EL (cell line): ENCODE results near the gene JARID2.

Source experiments
- DNase-seq: peaks from one replicate; pipeline ENCODE4 v3.0.0-alpha.2; 2016

The JARID2 gene

DNA sequence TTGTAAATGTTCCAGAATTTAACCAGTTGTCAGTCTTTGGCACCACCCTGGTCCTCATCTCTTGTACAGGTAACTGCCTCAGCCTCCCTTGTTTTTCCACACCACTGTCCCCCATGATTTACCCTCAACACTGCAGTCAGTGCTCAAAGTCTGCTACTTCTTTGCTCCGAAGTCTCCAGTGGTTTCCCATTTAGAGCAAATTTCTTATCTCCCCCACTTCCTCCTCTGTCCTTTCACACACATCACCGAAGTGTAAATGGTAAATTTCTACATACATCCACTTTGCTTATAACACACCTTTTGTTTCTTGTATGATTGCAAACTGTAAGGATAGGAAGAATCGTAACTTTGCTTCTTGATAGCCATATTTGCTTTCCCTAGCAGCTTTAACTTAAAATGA lies 115.3 kb downstream of the JARID2 start:
- DNase-seq = no peak

DNA sequence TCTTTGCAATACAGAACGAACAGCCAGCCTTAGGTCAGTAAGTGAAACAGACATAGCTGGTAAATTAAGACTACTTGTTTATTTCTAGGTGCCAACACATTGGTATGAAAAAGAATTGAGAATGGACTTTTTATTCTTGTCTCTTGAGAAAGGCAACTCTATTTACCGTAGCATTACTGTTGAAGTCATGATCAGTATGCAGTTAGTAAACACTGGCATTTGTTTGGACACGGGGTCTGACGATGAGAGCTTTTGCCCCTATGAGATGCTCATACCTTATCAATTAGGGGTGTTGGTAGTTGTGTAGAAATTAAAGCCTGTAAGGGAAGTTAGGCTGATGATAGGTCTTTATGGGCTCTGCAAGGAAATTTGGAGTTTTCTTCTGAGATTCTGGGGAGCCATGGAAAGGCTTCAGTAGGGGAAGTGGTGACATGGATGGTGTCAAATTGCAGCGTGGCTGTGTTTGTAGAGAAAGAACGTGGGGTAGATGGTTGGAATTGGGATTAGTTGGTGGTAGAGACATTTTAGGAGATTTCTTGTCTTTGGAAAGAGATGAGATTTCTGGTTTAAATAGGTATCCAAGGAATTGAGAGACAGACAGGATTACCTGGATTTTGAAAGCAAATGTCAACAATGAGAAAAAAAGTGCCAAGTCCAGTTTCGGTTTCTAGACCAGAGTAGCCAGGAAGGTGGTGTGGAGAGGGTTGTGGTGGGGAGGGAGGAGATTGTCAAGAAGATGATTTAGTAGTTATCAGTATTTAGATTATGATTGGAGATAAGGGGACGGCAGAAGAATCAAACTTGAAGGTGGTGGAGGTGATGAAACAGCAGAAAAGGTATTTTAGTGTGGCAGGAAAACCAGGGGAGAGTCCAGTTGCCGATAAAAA lies 116.6 kb downstream of the JARID2 start:
- no peak for DNase-seq

DNA sequence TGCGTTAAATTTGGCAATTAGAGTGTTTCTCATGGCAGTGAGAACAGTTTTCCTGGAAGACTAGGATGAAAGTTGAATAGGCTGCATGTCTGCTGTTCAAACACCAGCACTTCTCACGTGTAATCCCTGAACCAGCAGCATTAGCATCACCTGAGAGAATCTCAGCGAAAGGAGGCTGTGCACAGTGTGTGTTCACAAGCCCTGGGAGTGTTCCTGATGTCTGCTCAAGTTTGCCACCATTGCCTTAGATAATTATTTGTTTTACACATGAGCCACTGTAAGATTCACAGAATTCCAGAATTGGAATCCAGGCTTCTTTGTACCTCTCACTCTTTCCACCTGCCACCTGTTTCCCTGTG lies 117.3 kb downstream of the JARID2 start:
- no peak for DNase-seq

DNA sequence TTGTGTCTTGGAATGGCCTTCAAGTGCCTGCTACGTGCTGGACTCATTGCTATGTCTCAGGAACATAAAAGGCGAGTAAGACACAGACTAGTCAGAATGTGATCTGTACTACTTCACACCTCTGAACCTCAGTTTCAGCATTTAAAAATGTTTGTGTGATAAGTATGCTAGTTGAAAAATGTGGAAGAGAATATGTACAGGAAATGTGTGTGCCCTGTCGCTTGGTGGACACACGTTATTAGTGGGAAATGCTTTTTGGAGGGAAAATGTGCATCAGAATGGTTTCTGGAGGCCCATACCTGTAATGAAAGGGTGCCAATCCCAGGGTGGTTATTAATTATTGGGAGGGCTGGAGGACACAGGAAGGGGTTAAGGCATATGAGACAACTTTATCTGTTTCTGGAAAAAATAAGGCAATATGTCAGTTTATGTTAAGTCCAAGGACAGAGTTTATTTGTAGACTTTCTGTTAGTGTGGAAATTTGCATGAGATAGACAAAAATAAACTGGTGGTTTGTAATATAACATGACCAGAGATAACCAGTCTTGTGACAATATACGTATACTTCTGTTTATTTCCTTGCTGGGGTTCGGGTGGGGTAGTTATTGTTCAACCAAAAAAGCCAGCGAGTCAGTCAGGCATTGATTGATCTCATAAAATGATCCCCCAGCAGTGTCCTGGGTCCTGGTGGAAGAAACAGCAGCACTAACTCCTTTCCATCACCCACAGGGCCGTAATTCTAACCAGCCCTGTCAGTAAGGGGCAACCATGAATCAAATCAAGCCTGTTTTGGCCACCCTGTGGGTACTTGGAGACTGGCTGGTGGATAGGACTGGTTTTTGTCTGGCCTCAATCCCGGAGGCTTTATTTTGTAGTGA lies 117.9 kb downstream of the JARID2 start:
- DNase-seq = no peak

DNA sequence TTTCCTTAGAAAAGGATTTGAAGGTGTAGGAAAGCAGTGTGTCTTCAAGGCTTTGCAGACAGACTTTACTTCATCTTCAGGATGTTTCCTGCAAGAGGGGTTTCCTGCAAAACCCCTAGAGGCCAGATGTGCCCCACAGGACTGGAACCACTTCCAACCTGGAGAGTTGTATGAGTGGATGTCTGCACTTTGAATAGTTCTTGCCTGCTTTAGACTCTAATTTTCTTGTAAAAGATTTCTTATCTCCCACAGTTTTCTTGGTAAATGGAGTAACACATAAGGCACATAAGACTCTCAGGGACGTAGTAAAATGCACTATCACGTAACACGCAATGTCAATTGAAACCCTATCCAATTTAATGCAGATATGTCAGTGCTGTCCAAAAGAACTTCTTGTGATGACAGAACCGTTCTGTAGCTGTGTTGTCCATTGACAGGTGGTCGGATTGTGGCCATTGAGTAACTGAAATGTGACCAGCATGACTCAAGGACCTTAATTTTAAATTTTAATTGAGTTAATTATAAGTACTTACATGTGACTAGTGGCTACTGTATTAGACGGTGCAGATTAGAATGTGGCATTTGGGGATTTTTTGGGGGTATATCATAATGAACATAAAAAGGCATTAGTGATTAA lies 118.7 kb downstream of the JARID2 start:
- DNase-seq = no peak

DNA sequence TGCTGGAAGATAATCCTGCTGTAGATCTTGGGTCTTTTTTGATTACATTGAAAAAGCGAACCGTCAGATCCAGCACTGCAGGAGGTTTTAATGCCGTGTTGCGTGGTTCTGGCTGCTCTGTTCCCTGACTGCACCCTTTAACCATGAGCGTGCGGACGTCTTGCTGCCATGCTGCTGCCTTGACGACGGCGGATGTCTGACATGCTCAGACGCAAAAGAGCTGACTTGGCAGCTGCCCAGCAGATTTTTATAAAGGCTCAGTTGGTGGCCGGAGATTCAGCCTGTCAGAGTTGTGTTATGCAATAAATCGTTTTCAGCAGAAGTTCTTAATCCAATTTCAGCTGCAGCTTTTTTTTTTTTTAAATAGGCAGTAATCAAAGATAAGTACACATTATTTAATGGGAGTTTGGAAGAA lies 119.4 kb downstream of the JARID2 start:
- peak; percentile 17 for DNase-seq

DNA sequence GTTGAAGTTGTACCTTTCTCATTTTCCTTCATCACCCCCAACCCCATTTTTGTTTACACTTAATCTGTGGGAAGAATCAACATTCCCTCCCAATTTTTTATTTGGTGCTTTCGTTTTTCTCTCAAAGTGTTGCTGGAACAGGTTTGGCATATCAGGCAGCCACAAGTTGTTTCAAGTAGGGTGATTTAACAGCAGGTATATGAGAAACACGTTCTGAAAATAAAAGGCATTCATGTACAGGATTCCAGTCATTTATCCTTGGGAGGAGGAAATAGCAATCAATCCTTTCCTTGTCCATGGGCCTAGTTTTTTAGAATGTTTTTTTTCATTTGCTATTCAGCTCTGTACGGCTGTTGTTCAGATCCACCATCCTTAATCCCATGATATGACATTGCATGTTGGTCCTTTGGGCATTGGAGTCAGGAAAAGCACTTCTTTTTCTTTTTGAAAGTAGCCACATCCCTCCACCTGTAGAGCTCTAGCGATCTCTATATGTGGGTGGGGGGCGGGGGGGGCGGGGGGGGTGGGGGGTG lies 120.2 kb downstream of the JARID2 start:
- DNase-seq = no peak

DNA sequence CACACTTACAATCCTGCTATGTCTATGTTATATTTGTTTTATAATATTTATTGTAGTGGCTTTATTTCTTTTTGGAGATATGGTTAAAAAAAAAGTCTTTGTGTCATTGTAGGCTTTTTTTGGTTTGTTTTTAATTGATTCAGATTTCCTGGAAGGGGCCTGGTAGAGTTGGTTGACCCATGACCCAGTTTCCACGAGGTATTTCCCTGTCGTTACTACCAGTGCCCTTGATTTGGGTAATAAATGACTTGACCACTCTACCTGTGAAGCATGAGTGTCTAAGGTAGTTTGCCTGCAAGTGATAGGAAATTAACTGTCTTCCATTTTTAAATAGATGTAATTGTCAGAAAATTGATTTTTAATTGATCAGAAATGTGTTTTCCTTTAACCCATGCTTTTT lies 121.0 kb downstream of the JARID2 start:
- DNase-seq = no peak

DNA sequence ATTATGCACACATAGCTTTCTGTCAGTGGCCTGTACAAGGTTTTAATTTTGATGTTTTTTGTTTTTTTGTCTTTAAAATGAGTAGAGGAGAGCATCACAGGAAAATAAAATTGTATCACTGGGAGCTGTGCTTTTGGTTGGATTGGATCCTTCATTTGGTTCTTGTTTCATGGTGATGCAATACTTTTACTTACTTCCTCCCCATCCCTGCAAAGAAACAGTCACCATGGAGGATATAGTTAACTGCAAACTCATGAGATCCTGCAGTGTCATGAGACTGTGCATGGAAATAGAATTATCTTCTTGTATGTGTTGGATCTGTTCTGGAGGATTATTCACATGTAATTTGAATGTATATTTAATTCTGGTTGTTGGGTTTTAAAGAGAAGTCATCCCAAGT lies 122.3 kb downstream of the JARID2 start:
- no peak for DNase-seq

DNA sequence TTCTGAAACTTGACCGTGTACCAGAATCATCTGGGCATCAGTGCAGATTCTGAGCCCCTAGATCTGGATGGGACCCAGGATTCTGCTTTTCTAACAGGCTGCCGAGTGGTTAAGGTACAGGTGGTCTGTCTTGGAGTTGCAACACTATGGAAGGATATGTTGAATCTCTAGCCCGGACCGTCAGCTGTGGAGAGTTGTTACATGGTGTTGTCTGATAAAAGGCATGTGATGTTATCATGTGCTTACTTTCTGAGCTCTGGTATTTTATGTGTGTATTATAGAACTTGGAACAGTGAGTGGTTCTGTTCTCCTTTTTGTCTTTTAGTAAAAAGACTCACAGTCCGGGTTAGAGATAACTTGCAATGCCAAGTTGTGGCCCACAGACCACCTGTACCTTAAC lies 123.0 kb downstream of the JARID2 start:
- no peak for DNase-seq

DNA sequence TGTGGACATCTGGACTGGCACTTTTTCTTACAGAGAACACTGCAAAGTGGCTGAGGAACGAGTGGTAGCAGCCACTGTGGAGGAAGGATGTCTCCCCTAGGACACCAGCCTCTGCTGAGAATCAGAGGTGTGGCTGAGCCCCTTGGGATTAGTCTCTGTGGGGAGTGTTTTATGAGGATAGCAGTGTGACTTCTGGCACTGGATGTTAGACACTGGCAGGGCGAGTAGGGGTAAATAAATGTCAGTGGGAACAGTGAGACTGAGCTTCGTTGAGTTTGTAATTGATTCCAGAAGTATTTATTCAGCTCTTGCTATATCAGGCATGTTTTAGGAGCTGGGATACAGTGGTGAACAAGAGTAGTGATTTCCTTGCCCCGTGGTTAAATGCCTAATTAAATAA lies 124.0 kb downstream of the JARID2 start:
- no peak for DNase-seq

DNA sequence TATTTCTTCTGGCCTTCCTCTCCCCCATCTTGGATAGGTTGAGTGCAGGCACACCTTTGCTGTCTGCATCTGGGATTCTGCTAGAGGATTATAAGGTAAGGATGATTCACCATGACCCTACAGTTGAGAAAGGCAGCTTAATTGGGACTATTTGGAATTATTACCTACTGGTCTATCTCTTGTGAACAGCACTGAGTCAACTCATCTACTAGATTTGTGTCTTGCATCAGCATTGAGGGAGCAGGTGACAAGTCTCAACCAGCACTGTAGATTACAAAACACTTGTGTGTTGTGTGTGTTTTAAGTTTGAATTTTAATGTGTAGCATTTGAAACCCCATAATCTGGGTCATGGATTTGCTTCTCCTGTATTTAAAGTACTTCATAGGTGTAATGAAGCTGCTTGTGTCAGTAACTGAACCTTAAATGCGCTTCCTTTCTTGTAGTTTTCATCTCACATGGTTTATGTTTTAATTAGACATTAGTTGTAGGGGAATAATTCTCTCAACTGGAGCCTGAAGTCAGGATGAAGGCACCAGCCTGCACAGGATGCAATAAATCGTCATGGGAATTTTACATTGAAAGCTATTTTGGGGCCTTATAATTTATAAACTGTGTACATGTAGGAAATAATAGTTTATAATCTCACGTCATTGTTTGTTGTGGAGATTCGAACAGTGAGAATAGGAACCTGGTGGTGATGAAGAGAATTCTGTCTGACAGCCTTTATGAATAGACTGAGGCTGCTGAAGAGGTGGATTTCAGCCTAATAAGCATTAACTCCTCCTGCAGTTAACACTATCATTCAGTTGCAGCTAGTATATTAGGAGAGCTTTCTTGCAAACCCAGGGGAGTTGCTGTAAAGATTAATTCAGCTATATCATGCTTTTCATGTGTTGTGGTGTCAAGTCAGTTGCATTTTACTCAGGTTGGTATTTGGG lies 125.1 kb downstream of the JARID2 start:
- no peak for DNase-seq

DNA sequence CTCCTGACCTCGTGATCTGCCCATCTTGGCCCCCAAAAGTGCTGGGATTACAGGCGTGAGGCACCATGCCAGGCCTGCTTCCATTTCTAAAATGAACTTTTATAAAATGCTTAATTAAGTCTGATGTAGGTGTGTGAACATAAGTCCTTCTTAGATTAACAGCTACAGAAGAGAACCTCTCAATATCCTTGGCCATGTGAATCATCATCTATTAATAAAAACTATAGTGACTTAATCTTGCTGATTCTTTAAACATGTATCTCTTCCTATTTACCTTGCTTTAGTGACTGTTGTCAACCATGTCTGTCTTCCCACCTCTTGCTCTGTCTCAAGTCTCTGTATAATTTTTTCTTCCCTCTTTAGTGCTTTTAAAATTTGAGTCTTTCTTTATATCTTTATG lies 127.1 kb downstream of the JARID2 start:
- no peak for DNase-seq

DNA sequence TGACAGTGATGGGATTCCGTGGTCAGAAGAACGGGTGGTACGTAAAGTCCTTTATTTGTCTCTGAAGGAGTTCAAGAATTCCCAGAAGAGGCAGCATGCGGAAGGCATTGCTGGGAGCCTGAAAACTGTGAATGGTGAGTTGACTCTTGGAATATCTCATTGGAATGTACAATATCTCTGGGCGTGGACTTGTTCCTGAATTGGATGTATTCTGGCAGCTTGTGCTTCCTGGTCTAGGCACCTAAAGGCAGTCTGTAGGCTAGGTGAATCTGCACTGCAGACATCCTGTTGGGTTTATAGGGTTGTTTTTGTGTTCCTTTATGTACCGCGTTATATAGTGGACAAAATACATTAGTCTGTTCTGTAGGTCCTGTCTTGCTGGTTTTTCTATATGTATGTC lies 128.2 kb downstream of the JARID2 start:
- DNase-seq = no peak

DNA sequence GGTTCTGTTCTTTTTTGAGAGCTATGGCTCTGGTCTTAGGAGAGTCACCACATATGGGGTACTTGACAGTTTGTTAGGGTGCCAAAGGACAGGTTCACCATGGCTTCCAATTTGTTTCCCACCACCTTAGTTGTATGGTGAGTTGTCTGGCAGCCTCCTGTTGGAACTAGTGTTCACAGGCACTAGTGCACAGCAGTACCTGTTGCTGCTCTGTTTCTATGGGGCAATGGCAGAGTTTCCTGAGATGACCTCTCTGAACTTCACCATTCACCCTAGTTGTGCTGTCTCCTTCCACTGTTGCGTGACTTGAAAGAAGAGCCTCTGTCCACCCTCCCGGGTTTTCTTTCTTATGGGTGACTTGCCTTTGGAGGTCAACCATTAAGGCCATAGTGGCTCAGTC lies 129.1 kb downstream of the JARID2 start:
- no peak for DNase-seq

DNA sequence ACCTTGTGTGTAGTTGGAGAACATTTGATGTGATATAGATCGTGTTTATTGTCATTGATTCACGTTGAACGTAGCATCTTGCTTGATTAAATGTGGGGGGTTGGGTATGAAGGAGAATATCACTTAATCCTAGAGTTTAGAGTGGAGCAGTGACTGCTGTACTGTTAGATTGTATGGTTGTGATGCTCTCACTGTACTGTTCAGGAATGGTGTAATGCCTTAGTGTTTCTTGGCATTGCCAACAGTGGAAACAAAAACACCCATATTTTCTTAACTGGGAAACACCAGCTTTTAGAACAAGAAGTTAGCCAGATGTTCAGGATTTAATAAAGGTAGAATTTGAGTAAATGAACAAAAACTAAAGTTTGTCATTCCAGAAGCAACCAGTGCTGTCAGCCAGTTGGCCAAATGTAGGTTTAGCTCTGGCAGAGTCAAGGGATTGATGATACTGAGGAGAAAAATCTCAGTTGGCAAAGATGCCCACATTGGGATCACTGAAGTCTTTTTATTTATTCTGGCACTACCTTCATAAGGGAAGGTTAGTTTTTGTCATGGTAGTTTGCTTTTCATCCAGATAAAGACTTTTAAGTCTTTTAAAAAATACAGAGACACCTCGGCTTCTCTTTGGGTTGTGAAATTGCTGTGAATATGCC lies 129.9 kb downstream of the JARID2 start:
- DNase-seq = no peak

DNA sequence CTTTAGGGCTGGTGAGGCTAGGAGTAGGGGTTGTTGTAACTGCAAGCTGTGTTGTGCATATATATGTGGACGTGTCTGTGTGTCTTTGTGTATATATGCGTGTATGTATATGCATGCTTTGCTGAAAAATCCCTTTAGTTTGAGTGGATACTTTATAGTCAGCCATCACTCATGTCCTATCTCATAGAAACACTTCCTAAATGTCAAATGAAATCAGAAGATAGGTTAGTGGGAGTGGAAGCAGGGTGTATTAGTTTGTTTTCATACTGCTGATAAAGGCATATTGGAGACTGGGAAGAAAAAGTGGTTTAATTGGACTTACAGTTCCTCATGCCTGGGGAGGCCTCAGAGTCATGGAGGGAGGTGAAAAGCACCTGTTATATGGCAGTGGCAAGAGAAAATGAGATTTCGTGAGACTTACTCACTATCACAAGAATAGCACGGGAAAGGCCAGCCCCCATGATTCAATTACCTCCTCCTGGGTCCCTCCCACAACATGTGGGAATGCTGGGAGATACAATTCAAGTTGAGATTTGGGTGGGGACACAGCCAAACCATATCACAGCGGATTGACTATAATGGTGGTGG lies 131.1 kb downstream of the JARID2 start:
- no peak for DNase-seq

DNA sequence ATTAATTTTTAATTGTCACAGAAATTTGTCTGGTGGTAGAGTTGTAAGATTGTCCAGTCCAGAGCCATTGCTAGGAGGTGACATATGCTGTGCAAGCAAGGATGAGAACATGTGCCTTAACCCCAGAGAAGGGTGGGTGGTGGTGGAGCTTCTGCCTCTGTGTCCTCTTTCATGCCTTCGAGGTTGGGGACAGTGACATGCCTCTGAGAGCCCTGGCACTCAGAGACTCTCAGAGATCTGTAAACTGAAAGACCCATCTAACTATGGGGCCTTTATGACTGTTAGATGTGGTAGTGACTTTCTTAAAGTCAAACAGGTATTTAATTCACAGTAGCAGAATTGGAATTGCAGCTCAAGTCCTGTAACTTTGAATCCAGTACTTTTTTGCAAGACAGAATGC lies 132.4 kb downstream of the JARID2 start:
- no peak for DNase-seq

DNA sequence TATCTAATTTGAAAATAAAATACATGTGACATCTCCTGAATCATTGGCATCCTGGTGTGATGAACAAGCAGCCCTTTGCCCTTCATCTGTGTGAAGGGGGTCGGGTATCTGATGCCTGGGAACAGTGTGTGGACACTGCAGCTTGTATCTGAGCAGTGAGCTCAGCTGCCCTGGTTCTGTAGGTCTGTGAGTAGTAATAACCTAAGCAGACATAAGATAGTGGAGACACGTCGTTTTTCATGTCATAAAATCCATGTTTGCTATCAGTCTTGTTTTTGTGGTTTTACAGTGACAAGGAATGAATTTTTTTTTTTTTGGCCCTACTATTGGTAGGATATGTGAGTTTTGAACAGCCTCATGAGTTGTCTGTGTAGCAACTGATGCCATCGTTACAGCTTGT lies 133.0 kb downstream of the JARID2 start:
- no peak for DNase-seq

DNA sequence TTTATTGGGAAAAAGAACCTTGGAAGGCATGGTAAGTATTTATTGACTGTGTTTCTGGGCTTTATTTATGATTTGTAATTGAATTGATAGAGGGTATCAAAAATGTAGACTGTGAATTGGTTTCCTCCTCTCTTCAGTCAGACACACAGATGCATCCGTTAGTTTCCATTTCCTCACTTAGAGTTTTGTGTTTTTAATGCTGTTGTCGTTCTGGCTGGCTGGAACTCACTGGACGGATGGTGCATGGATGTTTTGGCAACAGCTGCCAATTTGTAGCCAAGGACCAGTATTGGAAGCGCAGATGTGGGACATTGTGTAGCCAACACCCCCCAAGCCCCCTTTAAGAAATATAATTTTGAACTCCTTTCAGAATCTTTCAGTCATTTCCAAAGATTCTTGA lies 134.5 kb downstream of the JARID2 start:
- DNase-seq = no peak

DNA sequence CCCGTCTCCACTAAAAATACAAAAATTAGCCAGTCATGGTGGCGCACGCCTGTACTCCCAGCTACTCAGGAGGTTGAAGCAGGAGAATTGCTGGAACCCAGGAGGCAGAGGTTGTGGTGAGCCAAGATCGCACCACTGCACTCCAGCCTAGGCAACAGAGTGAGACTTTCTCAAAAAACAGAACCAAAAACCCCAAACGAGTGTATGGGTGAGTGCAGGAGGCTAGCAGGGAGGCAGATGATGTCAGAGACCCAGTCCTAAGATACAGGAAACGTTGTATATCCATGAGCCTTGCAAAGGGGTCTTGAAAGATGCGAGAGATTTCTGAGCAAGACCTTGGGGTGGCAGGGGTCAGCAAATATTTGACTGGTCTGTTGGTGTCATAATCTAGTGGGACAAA lies 136.2 kb downstream of the JARID2 start:
- DNase-seq = no peak
